ENCODE data around the gene TAS2R31.

DNA sequence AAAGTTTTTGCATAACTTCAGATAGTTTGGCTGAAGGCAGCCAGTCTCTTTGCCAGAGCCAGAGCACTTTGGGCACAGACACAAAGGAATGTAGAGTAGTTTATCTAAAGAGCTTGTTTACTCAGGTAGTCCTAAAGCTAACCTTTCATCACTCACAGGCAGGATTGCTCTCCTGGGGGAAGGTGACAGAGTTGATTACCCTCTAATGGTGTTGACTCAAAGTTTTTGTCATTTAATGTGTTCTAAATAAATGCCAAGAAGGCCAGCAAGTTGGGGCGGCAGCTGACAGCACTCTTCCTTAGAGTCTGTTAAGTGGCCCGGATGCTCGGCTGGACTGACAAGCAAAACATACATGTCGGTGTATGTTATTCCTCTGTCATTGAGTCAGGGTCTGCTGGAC, 40.2 kb upstream of the TAS2R31 start:
- TF ChIP-seq CTCF (conservative IDR thresholded peaks at IDR 0.05 in 1 of 2, IDR thresholded peaks at IDR 0.05 in 1 of 2; ENCODE audit: extremely low read depth in 1 of 2, insufficient read depth in 1 of 2, low read depth in 1 of 2, low read length in 2 of 2) (no peak), EZH2 (IDR thresholded peaks at IDR 0.05; ENCODE audit: borderline replicate concordance, low read length) (no peak)

Data from mammary epithelial cell (primary cell).